ENCODE measurements around the gene EHD3.

- no peak for TF ChIP-seq REST (IDR thresholded peaks at IDR 0.05; ENCODE audit: borderline replicate concordance in 1 of 2, low read depth in 1 of 2, low read length in 2 of 2)
- no peak for TF ChIP-seq NR2C2 (CRISPR knock-in tag; IDR thresholded peaks at IDR 0.05; ENCODE audit: borderline replicate concordance)
These were observed 17.2 kb upstream of the EHD3 start for GRCh38 chr2:31216734-31217133.

Data from HepG2 (cell line).